MV-4-11 (cell line): ENCODE data around the gene SHC2.
"Not testable (repeated sequence)": the region's sequence is repeated elsewhere in the genome, so short reads cannot be mapped to it uniquely, and the experiment has no call there.

Source experiments
- DNase-seq: peaks from one replicate; lab custom pipeline; 2025; lab: John Stamatoyannopoulos, UW

Gene SHC2

GRCh38 chr19:423691-424466 lies 37.0 kb downstream of the SHC2 start:
- no peak for DNase-seq

DNA sequence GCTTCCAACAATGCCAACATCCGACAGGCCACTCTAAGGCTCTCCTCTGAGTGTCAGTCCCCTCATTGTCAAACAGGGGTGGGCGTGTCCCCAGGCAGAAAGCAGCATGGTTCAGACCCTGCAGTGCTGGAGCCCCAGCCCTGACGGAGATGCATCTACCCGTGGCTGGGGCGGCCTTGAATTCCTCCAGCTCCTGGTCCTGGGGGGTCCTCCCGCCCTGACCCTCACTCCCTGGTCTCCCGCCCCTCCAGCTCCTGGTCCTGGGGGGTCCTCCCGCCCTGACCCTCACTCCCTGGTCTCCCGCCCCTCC lies 38.0 kb downstream of the SHC2 start:
- not testable (repeated sequence) for DNase-seq

DNA sequence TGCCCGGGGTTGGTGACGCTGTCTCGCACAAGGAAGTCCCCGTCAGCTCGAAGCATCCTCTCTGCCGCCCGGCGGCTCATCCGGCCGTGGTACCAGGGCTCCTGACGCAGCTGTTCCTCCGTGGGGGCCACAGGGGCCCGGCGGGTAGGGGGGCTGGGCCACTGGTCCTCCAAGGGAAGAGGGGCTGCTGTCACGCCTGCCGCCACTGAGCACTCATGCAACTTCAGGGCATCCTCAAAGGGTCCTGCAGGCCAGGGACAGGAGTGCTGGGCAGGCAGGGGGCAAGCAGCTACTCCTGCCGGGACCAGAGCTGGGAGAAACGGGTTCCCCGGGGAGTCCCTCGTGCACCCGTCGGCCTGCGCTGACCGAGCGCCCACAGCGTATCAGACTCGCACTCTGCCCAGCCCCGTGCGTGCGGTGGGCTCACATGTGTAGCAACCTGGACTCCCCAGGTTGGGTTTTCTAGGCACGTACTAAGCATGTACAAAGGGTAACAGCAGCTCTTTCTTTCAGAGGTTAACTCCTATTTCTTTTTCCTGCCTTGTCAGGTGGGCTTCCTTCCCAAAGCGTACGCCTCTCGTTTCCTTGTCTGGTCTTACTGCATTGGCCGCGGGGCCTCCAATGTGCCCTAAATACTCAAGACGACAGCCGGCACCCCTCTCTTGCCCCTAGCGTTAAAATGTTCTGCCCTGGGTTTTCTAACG lies 38.5 kb downstream of the SHC2 start:
- DNase-seq = no peak

GRCh38 chr19:419721-420515 lies 40.9 kb downstream of the SHC2 start:
- no peak for DNase-seq

DNA sequence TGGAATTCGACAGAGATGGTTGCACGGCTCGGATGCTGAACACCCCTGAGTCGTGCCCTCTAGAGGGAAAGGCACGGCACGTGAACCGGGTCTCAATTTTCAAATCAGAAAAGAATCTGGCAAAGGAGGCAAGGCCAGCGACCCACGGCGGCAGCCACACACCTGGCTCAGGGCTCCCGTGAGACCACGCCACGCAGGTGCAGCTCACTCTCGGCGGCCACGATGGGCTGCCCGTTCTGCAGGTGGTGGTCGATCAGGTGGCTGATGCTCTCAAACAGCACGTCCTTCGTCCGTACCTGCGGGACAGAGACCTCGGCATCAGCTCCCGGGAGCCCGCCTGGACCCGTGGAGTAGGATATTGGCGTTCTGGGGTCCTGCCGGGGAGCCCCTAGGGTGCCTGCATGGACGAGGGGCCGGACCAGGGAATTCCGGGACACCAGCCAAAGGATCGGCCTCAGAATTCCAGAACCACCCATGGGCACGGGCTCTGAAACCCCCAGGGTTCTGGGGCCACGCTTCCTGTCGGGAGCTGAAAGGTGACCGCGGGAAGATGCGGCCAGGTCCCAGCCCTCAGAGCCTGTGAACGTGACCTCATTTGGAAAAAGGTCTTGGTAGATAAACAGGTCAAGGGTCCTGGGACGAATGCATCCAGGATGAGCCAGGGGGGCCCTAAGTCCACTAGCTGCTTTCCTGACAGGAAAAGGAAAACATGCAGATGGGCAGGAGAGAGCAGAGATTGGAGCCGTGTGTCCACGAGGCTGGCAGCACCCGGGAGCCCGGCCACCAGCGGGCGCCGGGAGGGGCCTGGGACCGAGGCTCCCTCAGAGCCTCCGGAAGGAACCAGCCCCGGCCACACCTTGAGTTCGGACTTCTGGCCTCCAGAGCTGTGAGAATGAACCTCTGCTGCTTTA lies 41.8 kb downstream of the SHC2 start:
- no peak for DNase-seq

DNA sequence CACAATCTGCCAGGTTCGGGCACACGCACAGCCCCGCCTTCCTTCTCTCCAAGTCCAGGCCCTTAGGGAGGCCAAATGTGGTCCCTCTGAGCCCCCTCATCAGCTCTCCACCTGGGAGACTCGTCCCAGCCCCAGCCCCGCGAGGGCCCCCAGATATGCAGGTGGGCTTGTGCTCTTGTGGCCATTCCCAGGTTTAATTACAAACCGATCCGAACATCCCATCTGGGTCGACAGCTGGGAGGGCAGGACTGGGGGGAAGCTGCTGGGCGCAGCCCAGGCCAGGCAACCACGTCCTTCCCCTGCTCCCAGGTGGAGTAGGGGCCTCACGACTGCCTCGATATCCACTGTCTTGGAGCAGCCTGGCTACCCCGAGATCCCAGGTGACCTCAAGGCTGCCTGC lies 44.4 kb downstream of the SHC2 start:
- DNase-seq = no peak

DNA sequence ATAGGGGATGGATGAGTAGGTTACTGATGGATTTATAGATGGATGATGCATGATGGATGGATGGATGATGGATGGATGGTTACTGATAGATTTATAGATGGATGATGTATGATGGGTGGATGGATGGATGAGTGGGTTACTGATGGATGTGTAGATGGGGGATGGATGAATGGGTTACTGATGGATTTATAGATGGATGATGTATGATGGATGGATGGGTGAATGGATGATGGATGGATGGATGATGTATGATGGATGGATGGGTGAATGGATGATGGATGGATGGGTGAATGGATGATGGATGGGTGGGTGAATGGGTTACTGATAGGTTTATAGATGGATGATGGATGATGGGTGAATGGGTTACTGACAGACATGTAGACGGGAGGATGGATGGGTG lies 45.5 kb downstream of the SHC2 start:
- DNase-seq = no peak

DNA sequence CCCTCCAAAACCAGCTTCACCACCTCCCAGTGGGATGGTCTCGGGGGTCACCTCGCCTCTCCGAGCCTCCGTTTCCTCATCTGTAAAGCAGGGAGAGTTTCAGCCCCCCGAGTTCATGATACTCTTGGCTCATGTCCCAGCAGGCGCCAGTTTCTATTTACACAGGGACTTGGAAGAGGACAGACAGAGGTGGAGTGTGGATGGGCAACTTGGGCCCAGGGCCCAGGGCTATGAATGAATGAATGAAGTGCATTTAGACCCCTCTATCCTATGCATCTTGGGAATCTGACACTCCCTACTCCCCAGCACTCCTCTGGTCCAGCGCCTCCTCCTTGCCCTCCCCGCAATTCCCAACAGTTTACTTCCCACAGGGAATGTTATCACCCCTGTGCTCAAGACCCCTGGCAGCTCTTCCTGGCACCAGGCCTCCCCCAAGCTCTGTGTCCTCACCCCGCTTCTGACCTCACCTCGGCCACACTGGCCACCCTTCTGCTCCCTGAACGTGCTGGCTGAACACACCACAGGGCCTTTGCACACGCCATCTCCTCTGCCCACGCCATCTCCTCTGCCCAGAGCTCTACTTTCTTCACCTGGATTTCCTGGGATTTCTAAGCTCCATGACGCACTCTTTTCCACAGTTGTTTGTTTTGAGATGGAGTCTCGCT lies 46.9 kb downstream of the SHC2 start:
- no peak for DNase-seq

- no peak for DNase-seq
Observed at GRCh38 chr19:412356-413355, 48.2 kb downstream of the SHC2 start.

GRCh38 chr19:411723-412355 lies 49.0 kb downstream of the SHC2 start:
- no peak for DNase-seq

DNA sequence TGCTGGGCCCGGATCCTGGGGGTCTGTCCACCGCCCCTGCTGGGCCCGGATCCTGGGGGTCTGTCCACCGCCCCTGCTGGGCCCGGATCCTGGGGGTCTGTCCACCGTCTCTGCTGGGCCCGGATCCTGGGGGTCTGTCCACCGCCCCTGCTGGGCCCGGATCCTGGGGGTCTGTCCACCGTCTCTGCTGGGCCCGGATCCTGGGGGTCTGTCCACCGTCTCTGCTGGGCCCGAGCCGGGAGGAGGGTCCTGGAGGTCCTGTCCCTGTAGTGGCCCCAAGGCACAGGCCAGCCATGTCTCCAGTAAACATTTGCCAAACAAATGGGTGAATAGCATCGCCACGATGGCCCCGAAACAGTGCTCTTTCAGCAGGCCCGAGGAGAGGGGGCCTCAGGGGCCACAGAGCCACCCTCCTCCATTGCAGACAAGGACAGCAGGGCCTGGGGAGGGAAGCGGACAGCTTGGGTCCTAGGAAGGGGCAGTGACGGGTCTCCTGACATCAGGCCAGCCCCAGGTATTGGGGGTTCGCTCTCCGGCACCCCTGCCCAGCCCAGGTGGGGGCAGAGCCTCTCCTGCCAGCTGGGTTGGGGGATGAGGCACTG lies 49.6 kb downstream of the SHC2 start:
- DNase-seq = not testable (repeated sequence)

DNA sequence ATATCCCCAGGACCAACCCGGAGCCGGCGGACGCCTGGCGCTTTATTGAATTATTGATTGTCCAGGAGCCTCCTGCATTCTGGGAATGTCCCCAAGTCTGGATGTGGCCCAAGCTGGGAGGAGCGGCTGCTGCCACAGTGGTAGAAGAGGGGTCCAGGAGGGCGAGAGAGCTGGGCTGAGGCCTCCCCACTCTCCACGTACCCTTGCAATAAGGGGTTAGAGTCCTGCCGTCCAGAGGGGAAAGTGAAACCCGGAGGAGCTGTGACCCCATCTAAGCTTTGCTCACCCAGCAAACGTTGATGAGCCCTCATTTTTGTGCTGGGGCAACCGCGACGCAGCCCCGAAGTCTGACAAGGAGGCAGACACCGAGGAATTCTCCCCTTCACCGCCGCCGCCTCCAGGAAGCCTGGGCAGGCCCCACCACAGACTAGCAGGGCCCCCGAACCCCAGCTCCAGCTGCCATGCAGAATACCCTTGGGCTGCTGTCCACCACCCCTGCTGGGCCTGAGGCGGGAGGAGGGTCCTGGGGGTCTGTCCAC lies 50.5 kb downstream of the SHC2 start:
- DNase-seq = no peak

DNA sequence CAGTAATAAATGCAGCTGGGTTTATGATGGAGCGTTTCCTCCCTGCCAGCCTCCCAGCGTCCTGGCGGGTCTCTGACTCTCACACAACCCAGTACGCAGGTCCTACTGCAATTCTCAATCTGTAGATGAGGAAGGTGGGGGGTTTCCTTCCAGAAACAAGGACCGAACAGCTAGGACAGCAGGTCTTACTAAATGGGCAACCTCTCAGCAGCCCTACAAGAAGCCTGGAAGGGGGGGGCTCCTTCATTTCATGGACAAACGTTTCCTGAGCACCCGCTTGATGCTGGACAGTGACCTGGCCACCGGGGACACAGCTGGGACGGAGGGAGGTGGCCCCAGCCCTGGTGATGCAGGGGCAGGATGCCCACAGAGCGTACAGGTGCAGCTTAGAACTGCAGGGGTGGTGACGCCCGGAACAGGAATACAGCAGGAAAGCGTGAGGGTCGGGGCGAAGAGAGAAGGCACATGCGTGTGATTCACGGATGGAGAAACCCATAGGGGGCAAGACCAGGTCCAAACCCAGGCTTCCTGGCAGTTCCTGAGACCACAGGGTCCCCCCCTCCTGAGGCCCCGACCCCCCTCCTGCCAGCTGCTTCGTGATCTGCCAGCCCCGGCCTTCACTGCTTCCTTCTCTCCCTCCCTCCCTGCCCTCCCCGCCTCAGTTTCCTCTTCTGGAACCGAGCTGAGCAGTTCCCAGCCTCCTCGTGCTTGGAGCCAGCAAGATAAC lies 51.2 kb downstream of the SHC2 start:
- no peak for DNase-seq

DNA sequence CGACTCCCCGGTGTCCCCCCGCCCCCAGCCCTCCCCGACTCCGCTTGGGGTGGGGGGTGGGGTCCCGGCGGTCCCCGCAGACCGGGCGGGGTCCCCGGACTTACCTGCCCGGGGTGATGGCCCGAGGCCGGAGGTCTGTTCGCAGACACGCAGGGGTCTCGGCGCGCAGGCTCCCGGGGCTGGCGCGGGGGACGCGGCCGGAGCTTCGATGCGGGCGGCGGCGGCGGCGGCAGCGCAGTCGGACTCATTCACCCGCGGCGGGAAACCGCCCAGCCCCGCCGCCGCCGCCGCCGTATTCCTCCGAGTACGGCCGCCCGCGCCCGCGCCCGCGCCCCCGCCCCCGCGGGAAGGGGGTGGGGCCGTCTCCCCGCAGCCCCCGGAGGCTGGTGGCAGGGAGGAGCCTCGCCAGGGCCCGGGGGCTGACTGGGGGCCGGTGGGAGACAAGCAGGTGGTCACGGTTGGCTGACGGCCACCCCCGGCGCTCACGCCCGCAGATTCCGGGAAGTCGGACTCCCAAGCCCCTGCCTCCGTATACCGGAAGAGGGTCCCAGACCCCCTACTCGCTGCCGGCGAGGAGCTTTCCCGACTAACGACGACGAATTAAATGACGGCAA lies 51.8 kb downstream of the SHC2 start, which contains the start of gene C2CD4C:
Gene C2CD4C (minus strand): TSS at position 246 of the 614 bp plus-strand sequence. CDS start 786 bp downstream, outside the sequence.
- no peak for DNase-seq

- DNase-seq = no peak
Observed at GRCh38 chr19:408441-408901, 52.4 kb downstream of the SHC2 start.

- no peak for DNase-seq
Observed at GRCh38 chr19:407511-408440, 53.1 kb downstream of the SHC2 start.
